Prostate gland (tissue), 2 donors: ENCODE measurements around the gene ANO2. TPM values are rescaled to one million over a fixed set of nuclear protein-coding genes. Genes with fewer than 3 reads are reported as not detected.

Experiments used
- DNase-seq: peaks from one replicate; pipeline ENCODE4 v3.0.0-alpha.2; 2019; ENCODE audit warnings: low spot score
- H3K27ac ChIP-seq, 2 donors: fragments of 200-600 bp; sonication (generic); 2 replicates each; pipeline ENCODE4 v1.5.1; 2017 to 2019
- H3K27me3 ChIP-seq: fragments of 200-600 bp; sonication (generic); replicated peaks from 2 replicates; pipeline ENCODE4 v1.5.1; 2019; ENCODE audit not compliant: insufficient read depth
- H3K36me3 ChIP-seq, 2 donors: fragments of 200-600 bp; sonication (generic); 1 replicate in 1 of 2; 2 replicates in 1 of 2; pipeline versions ENCODE4 v1.5.1 to v1.8.1; 2017 to 2019
- H3K4me1 ChIP-seq: fragments of 200-600 bp; sonication (generic); replicated peaks from 2 replicates; pipeline ENCODE4 v1.5.1; 2019
- H3K4me3 ChIP-seq, 2 donors: fragments of 200-600 bp; sonication (generic); 2 replicates each; pipeline ENCODE4 v1.5.1; 2017 to 2019
- H3K9me3 ChIP-seq: fragments of 200-600 bp; sonication (generic); 2 replicates; pipeline ENCODE4 v1.5.1; 2017
- CTCF ChIP-seq, 4 experiments: fragments of 200-600 bp in 2 of 4; fragments of 450-650 bp in 2 of 4; sonication (generic) in 2 of 4; IDR thresholded peaks; 1 replicate in 3 of 4; 2 replicates in 1 of 4; pipeline ENCODE4 v1.5.1; 2016 to 2019; ENCODE audit warnings: antibody characterized with exemption in 4 of 4, mild to moderate bottlenecking in 2 of 4, moderate library complexity in 2 of 4
- POLR2A ChIP-seq: fragments of 450-650 bp; IDR thresholded peaks from one replicate; pipeline ENCODE4 v1.6.1; 2016; ENCODE audit warnings: antibody characterized with exemption, mild to moderate bottlenecking
- POLR2AphosphoS5 ChIP-seq: sonication (generic); formaldehyde crosslinking; IDR thresholded peaks from one replicate; pipeline ENCODE4 v1.6.1; 2017; ENCODE audit warnings: antibody characterized with exemption
- WGBS: methylation state at CpG from one replicate; pipeline ENCODE4 v1.1.5; 2018; 5-methylcytosine and 5-hydroxymethylcytosine counted together
- intact Hi-C: fragments of 100-400 bp; cut with DNase I; formaldehyde crosslinking; loops from one replicate; pipeline ENCODE4 v1.14.2; 2022
- total RNA-seq, 2 donors: library from RNA; depleted of rRNA; stranded (reverse); fragments of >200 nt; gene quantifications; one replicate each; pipeline ENCODE4 v1.1.0, GENCODE V29; 2016

Gene ANO2
- total RNA-seq, 2 donors from 2014 or later: 0.64 to 7.0 TPM

DNA sequence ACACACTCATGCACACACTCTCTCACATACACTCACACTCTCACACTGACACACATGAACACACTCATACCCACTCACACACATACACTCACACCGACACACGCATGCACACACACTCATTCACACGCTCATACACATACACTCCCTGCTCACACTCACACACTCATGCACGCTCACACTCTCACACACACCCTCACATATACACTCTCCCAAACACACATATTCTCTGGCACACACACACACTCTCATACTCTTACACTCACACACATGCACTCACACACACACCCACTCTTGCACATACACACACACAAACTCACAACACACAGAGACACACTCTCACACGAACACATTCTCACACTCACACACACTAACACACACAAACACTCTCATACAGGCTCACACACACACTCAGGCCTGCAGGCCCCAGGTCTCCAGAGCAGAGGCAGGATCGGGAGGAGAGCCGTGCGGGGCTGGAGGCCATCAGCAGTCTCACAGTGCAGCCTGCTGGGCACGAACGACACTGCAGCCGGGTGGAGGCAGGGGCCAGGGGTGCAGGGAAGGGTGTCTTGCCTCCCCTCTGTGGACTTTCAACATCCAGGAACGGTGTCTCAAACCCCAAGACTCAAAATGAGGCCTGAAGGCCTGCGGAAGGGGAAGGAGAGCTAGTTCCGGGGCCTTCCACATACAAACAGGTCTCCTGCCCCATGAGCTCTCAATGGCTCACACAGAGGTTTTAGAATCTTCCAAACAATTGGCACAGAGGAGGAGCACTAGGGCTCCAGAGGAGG lies 148.7 kb downstream of the ANO2 start:
- no peak for DNase-seq
- TF ChIP-seq POLR2A: no peak
- peak; percentile 11 to 61 (median 40) for TF ChIP-seq CTCF (IDR thresholded peaks at IDR 0.05)
- no peak for TF ChIP-seq POLR2AphosphoS5
- H3K36me3 ChIP-seq: no peaks in the 10 kb centered on the region
- intact Hi-C loops: loop anchor here (5.0 kb wide), 1 partner anchor 369 kb away; no protein-coding TSS in a partner anchor
- no peaks in the 10 kb centered on the region for H3K9me3 ChIP-seq
- H3K4me3 ChIP-seq: no peak overlapping the region
- no peak overlapping the region for H3K27ac ChIP-seq
- 68% methylated on average over 14 of the region's 14 CpGs for WGBS
- H3K4me1 ChIP-seq: no peaks in the 10 kb centered on the region
- no peaks in the 10 kb centered on the region for H3K27me3 ChIP-seq

DNA sequence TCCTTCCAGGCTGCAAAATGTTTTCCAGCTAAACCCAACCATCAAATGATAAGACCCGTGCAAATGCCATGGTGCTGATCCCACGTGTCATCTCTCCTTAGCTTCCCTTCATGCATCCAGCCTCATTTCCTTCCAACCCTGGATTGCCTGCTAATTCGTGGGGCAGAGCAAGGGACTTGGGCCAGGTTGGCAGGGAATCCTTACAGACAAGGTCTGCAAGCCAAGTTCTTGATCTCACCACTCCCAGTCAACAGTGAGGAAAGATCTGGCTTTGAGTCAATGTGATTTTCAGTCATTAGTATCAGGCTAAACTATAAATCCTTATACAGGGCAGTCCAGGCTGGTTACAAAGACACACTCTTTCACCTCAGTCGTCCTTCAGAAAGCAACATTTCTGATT lies 150.9 kb downstream of the ANO2 start:
- Histone ChIP-seq H3K4me1 (no peaks in the 10 kb centered on the region), H3K4me3 (no peak overlapping the region), H3K27me3 (no peaks in the 10 kb centered on the region), H3K36me3 (no peaks in the 10 kb centered on the region), H3K9me3 (no peaks in the 10 kb centered on the region), H3K27ac (no peak overlapping the region)
- DNase-seq: peak; percentile 48
- intact Hi-C loops: no loop called here
- TF ChIP-seq POLR2AphosphoS5 (peak; percentile 73), CTCF (IDR thresholded peaks at IDR 0.05) (no peak)
- WGBS: 36% methylated on average over 4 of the region's 4 CpGs

GRCh38 chr12:5792343-5792742 lies 152.7 kb downstream of the ANO2 start:
- Histone ChIP-seq H3K27ac (no peak overlapping the region), H3K9me3 (no peaks in the 10 kb centered on the region), H3K36me3 (no peaks in the 10 kb centered on the region), H3K4me1 (no peaks in the 10 kb centered on the region), H3K27me3 (no peaks in the 10 kb centered on the region), H3K4me3 (no peak overlapping the region)
- no peak for TF ChIP-seq CTCF (IDR thresholded peaks at IDR 0.05)
- TF ChIP-seq POLR2AphosphoS5: no peak
- TF ChIP-seq POLR2A: no peak
- DNase-seq: no peak
- 84% methylated on average over 5 of the region's 5 CpGs for WGBS
- intact Hi-C loops: no loop called here

- no peak for DNase-seq
- H3K27ac ChIP-seq: no peak overlapping the region
- no peak for TF ChIP-seq POLR2A
- no peak for TF ChIP-seq POLR2AphosphoS5
- no peak for TF ChIP-seq CTCF (IDR thresholded peaks at IDR 0.05)
- intact Hi-C loops: no loop called here
- 49% methylated on average over 7 of the region's 7 CpGs for WGBS
- no peaks in the 10 kb centered on the region for H3K36me3 ChIP-seq
- H3K4me1 ChIP-seq: no peaks in the 10 kb centered on the region
- no peaks in the 10 kb centered on the region for H3K27me3 ChIP-seq
- no peaks in the 10 kb centered on the region for H3K9me3 ChIP-seq
- no peak overlapping the region for H3K4me3 ChIP-seq
These were observed 155.5 kb downstream of the ANO2 start for GRCh38 chr12:5789469-5789968.

- no peak for DNase-seq
- intact Hi-C loops: no loop called here
These were observed 157.2 kb downstream of the ANO2 start for GRCh38 chr12:5787828-5788227.

More at GRCh38 chr12:5787828-5788227, 157.2 kb downstream of the ANO2 start:
- no peak overlapping the region for H3K4me3 ChIP-seq
- H3K36me3 ChIP-seq: no peaks in the 10 kb centered on the region
- H3K27me3 ChIP-seq: no peaks in the 10 kb centered on the region
- no peak for TF ChIP-seq POLR2AphosphoS5
- no peak for TF ChIP-seq POLR2A
- TF ChIP-seq CTCF (IDR thresholded peaks at IDR 0.05): no peak
- no peaks in the 10 kb centered on the region for H3K4me1 ChIP-seq
- H3K27ac ChIP-seq: no peak overlapping the region
- WGBS: 94% methylated on average over 5 of the region's 5 CpGs
- H3K9me3 ChIP-seq: no peaks in the 10 kb centered on the region
